Dermis lymphatic vessel endothelial cell (primary cell): Measurements from ENCODE around the gene ZMIZ2. TPM values are rescaled to one million over a fixed set of nuclear protein-coding genes. Genes with fewer than 3 reads are reported as not detected.

Experiments
- total RNA-seq: library from RNA; depleted of rRNA; stranded (reverse); fragments of >200 nt; gene quantifications from 2 replicates; pipeline ENCODE4 v1.2.1, GENCODE V29; 2014

The ZMIZ2 gene
- 5.8 and 6.6 TPM in 2 replicates for total RNA-seq

GRCh38 chr7:44748045-44748947 lies at the start of gene ZMIZ2:
Gene ZMIZ2 (plus strand): TSS chr7:44748847. CDS start chr7:44756250, 7,403 bp downstream.

GRCh38 chr7:44796504-44797328 lies 48.1 kb downstream of the ZMIZ2 start, which contains the start of gene PPIA:
Gene PPIA (plus strand): TSS chr7:44796681. CDS start chr7:44796725, 44 bp downstream.

Other genes with a start within 250 kb of the ZMIZ2 start
- gene NPC1L1, start 207.5 kb upstream of the ZMIZ2 start, total RNA-seq: not detected in 2 replicates
- gene DDX56, start 174.9 kb upstream of the ZMIZ2 start, total RNA-seq: 36.3 and 43.3 TPM in 2 replicates
- 56.3 and 66.9 TPM in 2 replicates for gene TMED4, start 166.6 kb upstream of the ZMIZ2 start, total RNA-seq
- 35.1 and 36.5 TPM in 2 replicates for gene OGDH, start 142.2 kb upstream of the ZMIZ2 start, total RNA-seq
- 1,965 and 2,427 TPM in 2 replicates for gene PPIA, start 47.8 kb downstream of the ZMIZ2 start, total RNA-seq
- 202 and 221 TPM in 2 replicates for gene H2AZ2, start 99.2 kb downstream of the ZMIZ2 start, total RNA-seq
- 21.6 and 23.5 TPM in 2 replicates for gene PURB, start 136.7 kb downstream of the ZMIZ2 start, total RNA-seq
- gene MYO1G, start 230.2 kb downstream of the ZMIZ2 start, total RNA-seq: under 0.01 and 0.17 TPM in 2 replicates